NCI-H128 (cell line): ENCODE results near the gene C10orf95.

Source experiments
- DNase-seq: peaks from one replicate; lab custom pipeline; 2025; ENCODE audit not compliant: unreplicated experiment; lab: John Stamatoyannopoulos, UW

The C10orf95 gene

DNA sequence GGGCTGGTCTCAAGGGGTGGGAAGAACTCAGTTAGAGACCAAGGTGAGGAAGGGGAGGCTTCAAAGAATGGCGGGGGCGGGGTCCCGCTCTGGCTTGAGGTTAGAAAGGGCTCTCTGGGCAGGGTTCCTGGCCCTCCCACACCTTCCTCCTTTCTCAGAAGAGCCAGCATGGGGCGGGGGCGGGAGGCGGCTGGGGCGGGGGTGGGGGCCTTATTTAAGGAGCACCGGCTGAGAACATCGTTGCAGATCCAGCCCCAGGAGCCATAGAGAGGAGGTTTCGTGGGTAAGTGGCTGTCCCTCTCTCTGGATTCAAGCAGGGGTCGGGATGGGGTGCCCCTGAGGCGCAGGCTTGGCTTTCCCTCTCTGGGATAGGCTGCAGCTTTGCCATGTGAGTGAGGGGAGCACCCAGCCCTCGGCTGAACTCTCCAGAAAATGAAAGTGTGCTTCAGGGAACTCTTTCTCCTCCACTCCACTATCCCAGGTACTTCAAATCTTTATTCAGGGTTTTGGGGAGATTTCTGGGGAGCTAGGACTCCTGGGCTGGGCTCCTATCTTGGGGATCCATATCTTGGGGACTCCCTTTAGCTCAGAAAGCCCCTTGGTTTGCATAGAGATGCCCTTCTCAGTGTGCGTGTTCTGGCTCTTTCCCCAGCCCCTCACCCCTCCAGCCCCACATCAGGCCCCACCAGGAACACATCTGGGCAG, 15.7 kb downstream of the C10orf95 start:
- no peak for DNase-seq

DNA sequence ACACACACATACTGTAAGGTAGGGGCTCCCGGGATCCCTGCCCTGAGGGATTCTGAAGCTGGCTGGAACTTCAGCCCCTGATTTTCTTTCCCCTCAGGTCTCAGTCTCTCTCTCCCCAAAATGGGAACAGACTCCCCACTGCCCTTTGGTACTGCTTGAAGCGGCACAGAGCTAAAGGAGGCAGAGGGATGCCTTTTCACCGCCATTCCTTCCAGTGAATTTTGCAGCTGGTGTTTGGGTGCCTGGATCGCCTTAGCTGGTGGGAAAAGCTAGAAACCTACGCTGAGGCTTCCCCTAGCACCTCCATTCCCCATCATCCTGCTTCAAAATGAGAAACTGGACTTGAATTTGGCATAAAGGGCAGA, 16.2 kb downstream of the C10orf95 start:
- no peak for DNase-seq

DNA sequence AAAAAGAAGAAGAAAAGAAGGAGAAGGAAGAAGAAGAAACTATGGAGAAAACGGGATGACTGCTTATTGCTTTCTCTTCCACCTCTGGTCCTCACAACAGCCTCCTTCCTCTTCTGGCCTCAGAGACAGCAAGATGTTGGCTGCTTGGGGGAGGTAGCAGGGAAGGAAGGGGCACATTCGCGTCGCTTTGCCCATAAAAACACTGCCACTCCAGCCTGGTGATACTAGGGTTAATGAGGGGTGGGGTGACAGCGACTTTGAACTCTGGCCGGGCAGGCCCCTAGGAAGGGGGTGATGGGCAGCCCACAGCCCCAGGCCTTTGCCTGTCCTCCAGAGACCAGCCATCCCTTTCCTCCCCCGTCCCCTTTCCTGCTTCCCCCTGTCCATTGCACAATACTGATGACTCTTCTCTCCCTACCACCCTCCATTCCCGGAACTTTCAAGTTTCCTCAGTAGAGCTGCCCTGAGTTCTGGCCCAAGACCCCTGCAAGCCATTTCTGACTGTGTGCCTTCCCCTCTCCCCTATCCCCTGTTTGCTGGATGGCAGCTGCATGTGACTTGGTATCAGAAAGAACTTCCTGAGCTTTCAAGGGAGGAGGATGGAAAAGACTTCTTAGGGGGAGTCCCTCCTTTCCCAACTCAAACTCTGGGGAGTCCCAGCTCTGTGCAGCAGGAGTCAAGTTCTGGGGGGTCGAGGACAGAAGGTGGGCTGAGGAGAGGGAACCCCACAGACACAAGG, 16.8 kb downstream of the C10orf95 start:
- DNase-seq, result no peak

DNA sequence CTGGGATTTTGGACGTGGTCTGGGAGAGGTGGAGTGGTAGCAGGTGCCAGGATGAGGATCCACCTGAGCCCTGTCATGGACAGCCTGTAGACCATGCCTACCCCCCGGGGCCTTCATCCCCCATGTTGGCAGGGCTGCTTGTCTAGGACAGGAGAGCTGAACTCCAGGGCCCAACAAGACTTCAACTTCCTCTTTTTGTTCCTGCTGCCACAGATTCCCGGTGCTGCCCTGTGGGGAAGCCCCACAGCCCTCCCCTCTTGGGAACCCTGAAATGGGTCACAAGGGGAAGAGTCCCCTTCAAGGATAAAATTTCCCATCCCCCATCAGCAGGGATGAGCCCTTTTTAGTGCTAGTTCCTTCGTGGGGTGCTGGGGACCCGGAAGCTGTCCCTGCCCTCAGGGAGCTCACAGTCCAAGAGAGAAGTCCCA, 17.7 kb downstream of the C10orf95 start:
- no peak for DNase-seq

DNA sequence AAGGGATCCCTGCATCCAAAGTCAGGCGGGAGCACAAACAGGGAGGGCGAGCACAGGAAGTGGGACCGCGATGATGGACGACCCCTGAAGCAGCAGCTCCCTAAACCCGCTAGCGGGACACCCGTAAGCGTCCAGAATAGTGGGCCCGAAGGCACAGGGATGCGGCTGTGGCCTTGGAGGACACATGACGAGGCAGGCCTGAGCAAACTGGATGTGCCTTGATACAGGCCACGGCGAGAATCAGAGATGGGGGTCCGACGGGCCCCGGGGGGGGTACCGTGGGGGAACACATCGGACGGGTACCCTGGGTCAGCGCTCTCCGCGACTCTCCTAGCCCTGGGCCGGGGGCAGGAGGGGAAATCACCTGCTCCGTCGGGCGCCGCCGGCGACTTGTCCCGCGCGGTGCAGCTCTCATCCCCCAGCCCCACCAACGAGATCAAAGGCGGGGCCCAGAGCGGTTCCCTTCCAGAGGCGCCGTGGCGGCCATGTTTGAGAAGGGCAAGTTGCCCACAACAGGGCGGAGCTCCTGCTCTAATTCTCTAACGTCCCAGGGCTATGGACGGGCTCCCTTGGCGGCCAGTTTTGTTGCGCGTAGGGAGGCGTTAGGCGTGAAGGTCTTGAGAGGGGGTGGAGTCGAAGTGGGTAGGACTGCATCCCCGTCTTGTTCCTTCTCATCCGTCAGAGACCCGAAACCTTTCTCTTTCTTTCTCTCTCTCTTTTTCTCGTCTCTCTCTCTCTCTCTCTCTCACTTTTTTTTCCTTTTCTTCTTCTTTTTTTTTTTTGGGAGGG, 19.0 kb downstream of the C10orf95 start, which contains the start of gene CUEDC2:
Gene CUEDC2 (minus strand): TSS at position 413 of the 789 bp plus-strand sequence. CDS start 7,386 bp downstream, outside the sequence.
- peak; percentile 94 for DNase-seq

DNA sequence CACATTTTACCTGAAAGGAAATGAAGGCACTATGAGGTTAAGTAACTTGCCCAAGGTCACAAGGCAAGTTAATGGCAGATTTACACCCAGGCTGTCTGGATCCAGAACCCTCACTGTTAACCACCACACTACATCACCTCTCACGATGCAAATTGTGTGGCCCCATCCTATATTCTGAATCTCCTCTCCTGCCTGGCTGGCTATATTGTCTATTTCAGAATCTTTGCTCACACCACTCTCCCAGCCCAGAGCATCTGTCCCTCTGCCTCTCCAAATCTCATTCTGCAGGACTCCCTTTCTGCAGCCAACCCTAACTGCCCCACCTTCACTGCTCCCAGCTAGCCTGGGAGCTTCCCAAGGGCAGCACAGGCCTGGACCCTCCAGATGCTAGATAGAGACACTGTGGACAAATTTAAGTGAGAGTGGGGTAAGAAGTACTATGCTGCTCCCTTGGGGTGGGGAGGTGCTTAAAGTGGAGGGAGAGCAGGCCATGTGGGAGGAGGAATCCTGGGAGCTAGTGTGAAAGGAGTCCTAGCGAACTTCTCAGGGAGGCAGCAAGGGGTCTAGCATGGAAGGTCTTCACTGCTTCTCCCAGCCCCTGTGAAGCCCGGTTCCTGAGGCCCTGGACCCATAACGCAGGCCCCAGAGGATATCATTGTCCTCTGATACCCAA, 19.8 kb downstream of the C10orf95 start:
- DNase-seq, result no peak

DNA sequence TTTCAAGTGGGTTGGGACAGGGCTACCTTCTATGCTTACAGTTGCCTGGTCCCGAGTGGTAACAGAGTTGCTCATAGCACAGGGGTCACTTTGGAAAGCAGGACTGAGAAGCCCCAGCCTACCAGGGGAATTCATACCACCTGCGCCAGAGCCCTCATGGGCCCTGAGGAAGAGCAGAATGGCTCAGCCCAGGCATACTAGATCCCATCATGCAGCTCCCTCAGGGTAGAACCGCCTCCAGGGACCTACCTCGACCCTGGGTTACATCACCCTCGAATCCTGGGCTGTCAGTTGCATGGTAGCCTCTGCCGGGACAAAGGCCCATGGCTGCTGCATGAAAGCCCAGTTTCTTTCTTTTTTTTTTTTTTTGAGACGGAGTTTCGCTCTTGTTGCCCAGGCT, 21.9 kb downstream of the C10orf95 start:
- no peak for DNase-seq

DNA sequence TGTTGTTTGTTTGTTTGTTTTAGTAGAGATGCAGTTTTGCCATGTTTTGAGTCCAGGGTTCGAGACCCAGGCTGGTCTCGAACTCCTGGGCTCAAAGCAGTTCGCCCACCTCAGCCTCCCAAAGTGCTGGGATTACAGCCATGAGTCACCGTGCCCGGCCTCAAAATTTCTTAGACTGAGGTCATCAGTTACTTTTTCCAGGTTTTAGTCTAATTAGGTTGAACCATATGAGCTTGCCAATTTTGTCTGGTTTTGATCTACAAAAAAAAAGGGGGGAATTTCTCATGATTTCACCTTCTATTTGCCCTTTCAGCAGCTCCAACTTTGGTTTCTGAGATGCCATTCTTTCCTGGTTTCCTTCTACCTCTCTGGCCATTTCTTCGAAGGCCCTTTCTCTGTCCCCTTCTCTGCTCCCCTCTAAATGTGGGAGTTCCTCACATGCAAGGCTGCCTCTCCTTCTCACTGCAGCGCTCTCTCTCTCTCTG, 24.5 kb downstream of the C10orf95 start:
- DNase-seq, result no peak

DNA sequence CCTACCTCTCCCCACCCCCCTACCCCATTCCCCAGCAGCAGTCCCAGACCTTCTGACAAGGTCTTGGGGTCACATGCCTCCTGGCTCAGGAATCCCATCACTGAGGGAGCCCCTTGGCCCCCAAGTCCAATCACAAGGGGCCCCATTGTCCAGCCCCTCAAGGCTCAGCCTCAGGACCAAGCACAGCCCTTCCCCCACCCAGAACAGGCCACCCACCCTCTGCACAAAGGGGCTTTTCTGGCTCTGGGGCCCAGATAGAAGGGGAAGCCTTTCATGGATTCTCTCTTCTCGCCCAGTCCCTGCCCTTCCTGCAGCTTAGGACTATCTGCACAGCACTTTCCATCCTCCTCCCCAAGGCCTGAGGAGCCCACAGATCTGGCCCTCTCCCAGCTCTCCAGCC, 25.9 kb downstream of the C10orf95 start:
- no peak for DNase-seq

DNA sequence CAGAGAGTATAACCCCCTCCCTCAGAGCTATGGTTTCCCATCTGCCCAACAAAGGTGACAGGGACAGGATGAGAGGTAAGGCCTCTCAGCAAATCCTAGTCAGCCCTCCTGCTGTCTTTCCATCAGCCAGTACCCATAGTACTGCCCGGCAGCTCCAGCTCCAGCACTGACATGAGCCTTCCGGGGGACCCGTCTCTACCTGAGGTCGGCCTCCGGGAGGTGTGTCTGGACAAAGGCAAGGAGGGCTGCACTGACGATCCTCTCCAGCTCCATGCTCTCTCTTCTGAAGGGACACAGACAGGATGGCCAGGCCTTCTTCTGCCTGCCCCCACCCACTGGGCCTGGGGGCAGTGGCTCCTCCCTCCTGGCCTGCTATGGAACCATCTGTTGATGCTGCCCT, 26.4 kb downstream of the C10orf95 start:
- no peak for DNase-seq

DNA sequence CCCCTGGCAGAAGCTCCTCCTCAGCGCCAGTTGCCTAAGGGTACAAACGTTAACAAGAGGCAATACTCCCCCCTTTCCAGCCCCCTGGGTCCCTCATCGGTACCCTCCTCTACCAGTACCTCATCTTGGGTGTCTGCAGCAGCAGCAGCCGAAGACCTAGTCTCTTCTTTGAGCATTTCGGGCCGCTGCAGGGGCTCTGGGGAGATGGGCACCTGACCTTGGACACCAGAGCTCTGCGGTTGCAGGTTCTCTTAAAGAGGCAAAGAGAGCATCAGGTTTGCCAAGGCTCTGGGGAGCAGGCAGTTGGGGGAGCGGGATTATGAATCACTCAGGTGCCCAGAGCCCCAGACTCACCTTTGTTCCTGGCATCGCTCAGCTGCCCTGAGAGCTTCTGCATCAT, 27.2 kb downstream of the C10orf95 start:
- no peak for DNase-seq

DNA sequence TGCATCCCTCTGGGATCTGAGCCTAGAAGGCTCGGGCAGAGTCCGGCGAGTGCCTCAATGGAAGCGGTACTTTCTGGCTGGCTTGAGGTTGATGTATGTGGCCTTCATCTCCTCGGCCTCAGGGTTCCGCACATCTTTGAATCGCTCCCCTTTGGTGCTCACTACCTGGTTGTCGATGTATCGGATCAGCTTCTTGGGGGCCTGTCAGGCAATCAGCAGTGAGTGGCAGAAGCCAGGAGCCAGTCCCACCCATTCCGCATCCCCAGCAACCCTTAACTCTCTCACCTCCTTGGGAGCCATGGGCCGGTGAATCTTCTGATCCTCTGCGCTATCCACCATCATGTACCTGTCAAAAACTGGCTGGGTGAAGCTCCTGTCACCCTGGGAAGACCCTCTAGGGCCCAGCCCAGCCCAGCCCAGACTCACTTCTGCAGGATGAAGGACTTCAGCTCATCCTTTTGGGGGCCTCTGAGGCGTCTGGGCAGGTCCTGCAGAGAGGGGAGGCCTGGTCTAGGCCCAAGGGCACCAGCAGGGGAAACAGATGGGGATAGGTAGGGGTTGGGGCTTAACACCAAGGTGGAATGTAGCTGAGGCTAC, 27.9 kb downstream of the C10orf95 start:
- no peak for DNase-seq

DNA sequence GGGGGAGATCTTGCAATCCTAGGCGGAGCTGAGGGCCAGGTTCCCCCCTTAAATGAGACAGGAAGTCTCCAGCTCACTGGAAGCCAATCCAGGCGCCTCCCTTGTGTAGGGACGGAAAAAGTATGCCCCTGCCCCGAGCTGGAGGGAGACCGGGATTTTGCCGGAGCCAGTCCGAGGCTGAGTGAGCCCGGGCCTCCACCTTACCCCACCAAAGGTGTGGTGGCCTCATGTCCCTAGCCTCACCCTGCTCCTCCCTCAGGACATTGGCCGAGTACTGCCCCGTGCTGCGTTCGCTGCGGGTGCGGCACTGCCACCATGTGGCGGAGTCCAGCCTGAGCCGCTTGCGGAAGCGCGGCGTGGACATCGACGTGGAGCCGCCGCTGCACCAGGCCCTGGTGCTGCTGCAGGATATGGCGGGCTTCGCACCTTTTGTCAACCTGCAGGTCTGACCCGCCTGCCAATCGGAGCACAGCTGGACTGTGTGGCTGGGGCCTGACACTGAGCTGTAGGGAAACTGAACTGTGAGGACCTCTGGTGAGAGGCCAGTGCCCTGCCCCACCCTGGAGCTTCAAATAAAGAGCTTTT, 28.7 kb downstream of the C10orf95 start:
- no peak for DNase-seq

DNA sequence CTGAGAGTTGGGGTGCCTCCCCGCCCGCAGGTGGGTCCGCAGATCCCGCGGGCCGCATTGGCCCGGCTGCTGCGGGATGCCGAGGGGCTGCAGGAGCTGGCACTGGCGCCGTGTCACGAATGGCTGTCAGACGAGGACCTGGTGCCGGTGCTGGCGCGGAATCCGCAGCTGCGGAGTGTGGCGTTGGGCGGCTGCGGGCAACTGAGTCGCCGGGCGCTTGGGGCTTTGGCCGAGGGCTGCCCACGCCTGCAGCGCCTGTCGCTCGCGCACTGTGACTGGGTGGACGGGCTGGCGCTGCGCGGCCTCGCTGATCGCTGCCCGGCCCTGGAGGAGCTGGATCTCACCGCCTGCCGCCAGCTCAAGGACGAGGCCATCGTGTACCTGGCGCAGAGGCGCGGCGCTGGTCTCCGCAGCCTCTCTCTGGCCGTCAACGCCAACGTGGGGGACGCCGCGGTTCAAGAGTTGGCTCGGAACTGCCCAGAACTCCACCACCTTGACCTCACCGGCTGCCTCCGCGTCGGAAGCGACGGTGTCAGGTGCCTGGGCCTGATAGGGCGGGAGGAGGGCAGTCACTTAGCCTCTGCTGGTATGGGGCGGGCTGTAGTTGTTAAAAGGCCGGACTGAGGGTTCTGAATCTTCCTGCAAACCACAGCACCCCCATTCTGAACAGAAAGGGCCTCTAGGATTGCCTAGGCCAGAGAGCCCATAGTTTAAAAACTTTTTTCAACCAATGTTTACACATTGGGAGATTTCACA, 29.4 kb downstream of the C10orf95 start:
- DNase-seq, result no peak

DNA sequence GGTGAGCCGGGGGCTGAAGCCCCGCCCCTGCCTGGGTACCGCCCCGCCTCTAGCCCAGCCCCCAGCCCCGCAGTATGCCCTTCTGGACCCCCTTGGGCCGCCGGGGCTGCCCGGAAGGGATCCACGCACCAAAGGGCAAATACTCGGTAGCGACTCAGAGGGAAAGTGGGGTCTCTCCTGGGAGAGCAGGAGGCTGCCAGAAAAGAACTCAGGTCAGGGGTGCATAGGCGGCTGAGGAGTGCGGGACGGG, 29.9 kb downstream of the C10orf95 start:
- no peak for DNase-seq

DNA sequence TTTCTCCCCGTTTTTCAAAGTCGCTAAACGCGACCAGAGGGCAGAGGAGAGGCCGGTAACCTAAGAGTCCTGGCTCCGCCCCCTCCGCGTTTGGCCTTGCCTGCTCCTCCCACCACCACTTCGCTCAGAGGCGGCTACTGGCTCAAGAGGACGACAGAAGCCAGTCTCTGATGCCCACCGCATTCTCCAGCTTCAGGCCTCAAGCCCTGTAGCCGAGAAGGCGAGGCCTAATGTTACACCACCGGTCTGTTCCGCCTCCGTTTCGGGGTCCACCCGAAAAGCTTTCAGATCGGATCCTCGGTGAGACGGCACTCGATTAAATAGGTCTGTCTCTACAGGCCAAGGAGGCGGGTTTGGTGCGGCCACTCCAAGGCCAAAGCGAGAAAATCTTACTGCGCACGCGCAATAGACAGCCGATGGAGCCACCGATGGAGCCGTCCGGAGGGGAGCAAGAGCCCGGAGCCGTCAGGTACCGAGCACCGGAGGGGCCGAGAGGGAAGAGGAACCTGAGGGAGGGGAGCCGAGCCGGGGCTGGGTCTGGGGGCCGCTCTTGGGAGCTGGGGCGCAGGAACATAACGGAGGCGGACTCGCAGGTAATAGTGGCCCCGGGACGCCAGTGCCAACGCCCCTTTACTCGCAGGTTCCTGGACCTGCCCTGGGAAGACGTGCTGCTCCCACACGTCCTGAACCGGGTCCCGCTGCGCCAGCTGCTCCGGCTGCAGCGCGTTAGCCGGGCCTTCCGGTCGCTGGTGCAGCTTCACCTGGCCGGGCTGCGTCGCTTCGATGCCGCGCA, 30.4 kb downstream of the C10orf95 start, which contains the start of gene FBXL15:
Gene FBXL15 (plus strand): TSS at position 123 of the 793 bp plus-strand sequence. CDS start 294 bp downstream, at position 417.
- peak; percentile 96 for DNase-seq

DNA sequence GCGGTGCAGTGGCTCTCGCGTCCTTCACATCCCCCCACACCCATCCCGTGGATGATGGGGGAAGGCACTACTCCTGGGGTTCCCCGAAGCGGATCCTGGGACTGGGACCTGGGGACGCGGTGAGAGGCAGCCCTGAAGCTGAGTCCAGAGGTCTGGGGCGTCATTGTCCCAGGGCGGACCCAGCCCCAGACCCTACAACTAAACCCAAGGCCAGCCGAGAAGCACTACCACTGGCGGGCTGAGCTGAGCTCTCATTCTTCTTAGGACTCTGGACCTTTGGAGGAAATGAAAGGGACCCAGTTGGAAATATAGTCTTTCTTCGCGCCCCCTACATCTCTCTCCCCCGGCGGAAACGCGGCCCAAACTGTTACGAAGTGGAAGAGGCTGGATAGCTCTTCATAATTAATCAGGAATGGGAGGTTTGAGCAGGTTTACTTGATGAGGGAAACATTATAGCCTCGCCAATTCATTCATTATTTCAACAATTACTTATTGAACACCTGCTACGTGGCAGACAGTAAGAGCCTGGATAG, 31.1 kb downstream of the C10orf95 start:
- DNase-seq, result no peak

DNA sequence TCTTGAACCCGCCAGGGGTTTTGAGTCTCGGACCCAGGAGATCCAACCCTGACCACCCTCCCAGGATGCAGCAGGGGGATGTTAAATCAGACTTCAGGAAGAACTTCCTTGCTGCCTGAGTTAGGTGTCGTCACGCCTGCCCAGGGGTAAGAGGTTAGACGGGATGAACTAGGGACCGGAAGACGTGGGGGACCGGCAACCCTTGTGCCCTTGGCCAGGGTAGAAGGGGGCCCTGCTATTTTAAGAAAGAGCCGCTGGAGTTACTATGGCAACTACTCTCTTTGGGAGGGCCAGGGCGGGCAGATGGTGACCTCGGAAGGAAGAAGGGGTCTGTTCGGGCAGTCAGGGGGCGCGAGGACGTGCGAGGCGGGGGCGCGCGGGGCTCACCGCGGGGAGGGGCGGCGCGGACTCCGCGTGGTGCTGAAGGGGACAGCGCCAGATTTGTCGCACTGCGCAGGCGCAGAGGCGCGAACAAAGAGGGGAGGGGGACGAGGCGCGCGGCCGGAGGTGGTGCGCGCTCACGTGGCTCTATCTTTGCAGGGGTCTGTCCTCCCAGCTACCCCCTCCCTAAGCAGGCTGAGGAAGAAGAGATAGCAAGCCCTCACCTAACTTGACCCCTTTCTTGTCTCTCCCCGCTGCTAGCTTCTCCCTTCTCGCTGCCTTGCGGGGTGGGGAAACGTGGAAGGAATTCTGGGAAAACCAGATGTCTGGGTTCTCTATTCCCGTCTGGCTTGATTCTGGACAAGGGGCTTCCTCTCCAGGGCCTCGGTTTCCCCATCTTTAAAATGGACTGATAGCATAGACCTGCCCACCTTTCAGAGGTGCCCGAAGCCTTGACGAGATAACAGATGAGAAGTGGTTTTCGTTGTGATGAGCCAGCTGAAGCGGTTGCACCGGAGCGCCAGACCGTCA, 31.8 kb downstream of the C10orf95 start:
- peak; percentile 45 for DNase-seq
